ENCODE measurements around the gene CTR9. TPM values are rescaled to one million over a fixed set of nuclear protein-coding genes. Genes with fewer than 3 reads are reported as not detected.

The CTR9 gene
- total and polyA plus RNA-seq, 2 of the 13 experiments (the other 11 are each of a cell fraction or from before 2014, with no cell fraction given): 6.6 to 22.1 TPM

GRCh38 chr11:10720881-10721376 is 30.1 kb upstream of the CTR9 start:
- ChIA-PET POLR2A (no interaction called here), CTCF (ENCODE audit: low intra/inter-chr PET ratio, low total read pairs) (no interaction called here)
- in situ Hi-C loops (cut with HindIII; ENCODE audit: extremely low pct_ligation_motif_present, low pct_unique_long_range_greater_than_20kb): no loop called here
- no peak overlapping the region for H3K27ac ChIP-seq (ENCODE audit: extremely low read length, insufficient read depth, low read length)
- no TSS peak for BruUV-seq (replicated peaks)
- DNase-seq (ENCODE audit: low spot score) (no peak), FAIRE-seq (no peak), ATAC-seq (no peak)
- 26% methylated on average over 2 of the region's 2 CpGs for WGBS (ENCODE audit: low lambda C conversion rate)
- intact Hi-C loops (cut with micrococcal nuclease; ENCODE audit: unreplicated experiment): no loop called here
- peak; percentile 61; the same call in 1 of the 2 replicates for TF ChIP-seq ATF7 (IDR thresholded peaks at IDR 0.05)
- no peak for TF ChIP-seq ATF7 (CRISPR knock-in tag; IDR thresholded peaks at IDR 0.05)
- TF ChIP-seq NFAT5 (CRISPR knock-in tag; IDR thresholded peaks at IDR 0.05): no peak
- no peaks in the 10 kb centered on the region for H3K36me3 ChIP-seq (replicated peaks in 1 of 2; ENCODE audit: control insufficient read depth in 1 of 2, insufficient read depth in 2 of 2, low read length in 2 of 2)
- no peak overlapping the region for H3K4me2 ChIP-seq (ENCODE audit: low read depth, low read length)
- peaks cover 8 to 21% of the 10 kb centered on the region in 2 experiments; a peak in 3 of 5 replicates for H3K27me3 ChIP-seq (ENCODE audit: control insufficient read depth in 1 of 2, insufficient read depth in 2 of 2, low read length in 2 of 2)
- no peak overlapping the region for H2AFZ ChIP-seq (ENCODE audit: low read length)
- H3K4me3 ChIP-seq (replicated peaks in 1 of 3; ENCODE audit: insufficient read depth in 1 of 3, low read depth in 2 of 3, low read length in 3 of 3): no peak overlapping the region
- no peaks in the 10 kb centered on the region for H4K20me1 ChIP-seq (ENCODE audit: insufficient read depth, low read length)
- H3K4me1 ChIP-seq (ENCODE audit: insufficient read depth, low read length): no peaks in the 10 kb centered on the region
- no peaks in the 10 kb centered on the region for H3K9me3 ChIP-seq (ENCODE audit: low read length)
- no peaks in the 10 kb centered on the region for H3K79me2 ChIP-seq (ENCODE audit: insufficient read depth, low read length)
- H3K9ac ChIP-seq (ENCODE audit: insufficient read depth, low read depth, low read length): no peak overlapping the region

GRCh38 chr11:10722307-10722706 is 28.7 kb upstream of the CTR9 start:
- no peak for FAIRE-seq
- ChIA-PET CTCF (ENCODE audit: low intra/inter-chr PET ratio, low total read pairs) (no interaction called here), POLR2A (no interaction called here)
- WGBS (ENCODE audit: low lambda C conversion rate): 7% methylated on average over 3 of the region's 4 CpGs
- Histone ChIP-seq H3K79me2 (ENCODE audit: insufficient read depth, low read length) (no peaks in the 10 kb centered on the region), H3K27ac (ENCODE audit: extremely low read length, insufficient read depth, low read length) (no peak overlapping the region), H3K9ac (ENCODE audit: insufficient read depth, low read depth, low read length) (no peak overlapping the region), H3K4me3 (replicated peaks in 1 of 3; ENCODE audit: insufficient read depth in 1 of 3, low read depth in 2 of 3, low read length in 3 of 3) (no peak overlapping the region), H3K36me3 (replicated peaks in 1 of 2; ENCODE audit: control insufficient read depth in 1 of 2, insufficient read depth in 2 of 2, low read length in 2 of 2) (no peaks in the 10 kb centered on the region), H3K4me2 (ENCODE audit: low read depth, low read length) (no peak overlapping the region), H2AFZ (ENCODE audit: low read length) (no peak overlapping the region), H3K27me3 (ENCODE audit: control insufficient read depth in 1 of 2, insufficient read depth in 2 of 2, low read length in 2 of 2) (peaks cover 9 to 20% of the 10 kb centered on the region in 2 experiments; a peak in 4 of 5 replicates), H3K4me1 (ENCODE audit: insufficient read depth, low read length) (no peaks in the 10 kb centered on the region), H3K9me3 (ENCODE audit: low read length) (no peaks in the 10 kb centered on the region), H4K20me1 (ENCODE audit: insufficient read depth, low read length) (no peaks in the 10 kb centered on the region)
- in situ Hi-C loops (cut with HindIII; ENCODE audit: extremely low pct_ligation_motif_present, low pct_unique_long_range_greater_than_20kb): no loop called here
- ATAC-seq: no peak
- intact Hi-C loops (cut with micrococcal nuclease; ENCODE audit: unreplicated experiment): no loop called here
- no peak for TF ChIP-seq ZNF652 (CRISPR knock-in tag; IDR thresholded peaks at IDR 0.05; ENCODE audit: borderline replicate concordance, low read depth)
- TF ChIP-seq ZBTB37 (CRISPR knock-in tag; IDR thresholded peaks at IDR 0.05): no peak
- no peak for TF ChIP-seq ZNF558 (CRISPR knock-in tag; IDR thresholded peaks at IDR 0.05; ENCODE audit: borderline replicate concordance)
- no TSS peak for BruUV-seq (replicated peaks)
- no peak for DNase-seq (ENCODE audit: low spot score)

All from HepG2 (cell line).